GM18499 (cell line): ENCODE results near the gene PRDX3.
A peak's percentile ranks its signal among the peaks of the same experiment; 100 is the strongest.
"Not testable (repeated sequence)": the region's sequence is repeated elsewhere in the genome, so short reads cannot be mapped to it uniquely, and the experiment has no call there.

Source experiments
- ATAC-seq: cut with Tn5 transposase; IDR thresholded peaks from one replicate; pipeline ENCODE4 v1.9.1; 2021; ENCODE audit warnings: moderate number of reproducible peaks; ENCODE audit not compliant: insufficient read depth, unreplicated experiment

PRDX3 gene

GRCh38 chr10:119166118-119166500, 12.5 kb downstream of the PRDX3 start:
- no peak for ATAC-seq

GRCh38 chr10:119165171-119166117, 13.2 kb downstream of the PRDX3 start, which contains the start of gene SFXN4:
Gene SFXN4 (minus strand): TSS chr10:119165714. CDS start chr10:119165647, 67 bp downstream.
- ATAC-seq, result peak; percentile 46

GRCh38 chr10:119162452-119163092, 16.0 kb downstream of the PRDX3 start:
- no peak for ATAC-seq

- no peak for ATAC-seq
Observed at GRCh38 chr10:119161680-119162451, 16.7 kb downstream of the PRDX3 start.

GRCh38 chr10:119159332-119159731, 19.3 kb downstream of the PRDX3 start:
- ATAC-seq, result no peak

- ATAC-seq, result no peak
Observed at GRCh38 chr10:119153661-119154060, 25.0 kb downstream of the PRDX3 start.

- no peak for ATAC-seq
Observed at GRCh38 chr10:119153041-119153440, 25.6 kb downstream of the PRDX3 start.

- ATAC-seq, result not testable (repeated sequence)
Observed at GRCh38 chr10:119151601-119152000, 27.0 kb downstream of the PRDX3 start.

- ATAC-seq, result no peak
Observed at GRCh38 chr10:119149729-119150128, 28.9 kb downstream of the PRDX3 start.

- ATAC-seq, result no peak
Observed at GRCh38 chr10:119149157-119149556, 29.5 kb downstream of the PRDX3 start.

- ATAC-seq, result no peak
Observed at GRCh38 chr10:119143657-119144056, 35.0 kb downstream of the PRDX3 start.

GRCh38 chr10:119140603-119141245, 37.9 kb downstream of the PRDX3 start:
- ATAC-seq, result no peak

GRCh38 chr10:119139464-119140067, 39.0 kb downstream of the PRDX3 start:
- ATAC-seq, result no peak

GRCh38 chr10:119138346-119139306, 40.0 kb downstream of the PRDX3 start:
- no peak for ATAC-seq

- ATAC-seq, result not testable (repeated sequence)
Observed at GRCh38 chr10:119137878-119138277, 40.7 kb downstream of the PRDX3 start.

GRCh38 chr10:119136084-119136483, 42.5 kb downstream of the PRDX3 start:
- no peak for ATAC-seq

- no peak for ATAC-seq
Observed at GRCh38 chr10:119135513-119135881, 43.1 kb downstream of the PRDX3 start.

- ATAC-seq, result no peak
Observed at GRCh38 chr10:119133949-119134348, 44.7 kb downstream of the PRDX3 start.
